GM18867 (cell line): ENCODE results near the gene GDPD5.

Experiments used
- ATAC-seq: cut with Tn5 transposase; IDR thresholded peaks from one replicate; pipeline ENCODE4 v1.9.1; 2021; ENCODE audit warnings: mild to moderate bottlenecking, moderate library complexity; ENCODE audit not compliant: unreplicated experiment

GDPD5 gene

GRCh38 chr11:75525433-75526191, at the start of gene GDPD5:
Gene GDPD5, minus strand, starts transcription at chr11:75525941. Its CDS starts 48,206 bp downstream, at chr11:75477735.
- peak; percentile 74 for ATAC-seq

- ATAC-seq = no peak
These were observed 49.2 kb upstream of the GDPD5 start for GRCh38 chr11:75574698-75575602.

- ATAC-seq = no peak
These were observed 47.0 kb upstream of the GDPD5 start for GRCh38 chr11:75572744-75573143.

- ATAC-seq = no peak
These were observed 45.9 kb upstream of the GDPD5 start for GRCh38 chr11:75571625-75572024.

GRCh38 chr11:75570559-75571139, 44.9 kb upstream of the GDPD5 start:
- no peak for ATAC-seq

GRCh38 chr11:75568616-75569219, 43.0 kb upstream of the GDPD5 start:
- ATAC-seq = no peak

GRCh38 chr11:75567971-75568370, 42.2 kb upstream of the GDPD5 start:
- ATAC-seq = no peak

GRCh38 chr11:75566763-75567279, 41.1 kb upstream of the GDPD5 start:
- ATAC-seq = no peak

- ATAC-seq = no peak
These were observed 40.4 kb upstream of the GDPD5 start for GRCh38 chr11:75565916-75566762.

- no peak for ATAC-seq
These were observed 39.6 kb upstream of the GDPD5 start for GRCh38 chr11:75565221-75565814.

- no peak for ATAC-seq
These were observed 38.3 kb upstream of the GDPD5 start for GRCh38 chr11:75563978-75564552.

GRCh38 chr11:75563501-75563977, 37.8 kb upstream of the GDPD5 start:
- no peak for ATAC-seq

- ATAC-seq = no peak
These were observed 37.2 kb upstream of the GDPD5 start for GRCh38 chr11:75562836-75563484.

- ATAC-seq = peak; percentile 68
These were observed 36.5 kb upstream of the GDPD5 start, which contains the start of gene SERPINH1 for GRCh38 chr11:75562048-75562835. Gene SERPINH1, plus strand, starts transcription at chr11:75562253. Its CDS starts 4,097 bp downstream, at chr11:75566350.

- no peak for ATAC-seq
These were observed 35.8 kb upstream of the GDPD5 start for GRCh38 chr11:75561426-75562047.

- ATAC-seq = no peak
These were observed 34.9 kb upstream of the GDPD5 start for GRCh38 chr11:75560644-75561043.
